TTC549 (cell line): ENCODE measurements around the gene VGF.
"Not testable (repeated sequence)": the region's sequence is repeated elsewhere in the genome, so short reads cannot be mapped to it uniquely, and the experiment has no call there.

ENCODE experiments used
- FAIRE-seq: peaks from 2 replicates; lab custom pipeline; 2012; peaks lifted over from hg19 to GRCh38; lab: Jason Lieb, UNC

The VGF gene

GRCh38 chr7:101165075-101165957 lies at the start of gene VGF:
Gene VGF, minus strand, starts transcription at chr7:101165569. Its CDS starts 726 bp downstream, at chr7:101164843.
- FAIRE-seq: peak; percentile 41

GRCh38 chr7:101212014-101212413 lies 46.6 kb upstream of the VGF start:
- FAIRE-seq: no peak

- FAIRE-seq: no peak
These were observed 46.1 kb upstream of the VGF start for GRCh38 chr7:101211501-101211900.

- no peak for FAIRE-seq
These were observed 44.8 kb upstream of the VGF start for GRCh38 chr7:101210143-101210542.

- FAIRE-seq: no peak
These were observed 43.4 kb upstream of the VGF start for GRCh38 chr7:101208794-101209193.

- FAIRE-seq: no peak
These were observed 42.1 kb upstream of the VGF start for GRCh38 chr7:101207459-101207858.

GRCh38 chr7:101206665-101207042 lies 41.3 kb upstream of the VGF start:
- FAIRE-seq: no peak

GRCh38 chr7:101205901-101206664 lies 40.7 kb upstream of the VGF start:
- no peak for FAIRE-seq

- not testable (repeated sequence) for FAIRE-seq
These were observed 38.7 kb upstream of the VGF start for GRCh38 chr7:101203740-101204738.

- no peak for FAIRE-seq
These were observed 37.2 kb upstream of the VGF start for GRCh38 chr7:101202603-101202918.

GRCh38 chr7:101201695-101202602 lies 36.6 kb upstream of the VGF start:
- no peak for FAIRE-seq

- FAIRE-seq: no peak
These were observed 35.7 kb upstream of the VGF start, which contains the start of gene MOGAT3 for GRCh38 chr7:101200862-101201599. Gene MOGAT3, minus strand, starts transcription at chr7:101201036. Its CDS starts 182 bp downstream, at chr7:101200854.

GRCh38 chr7:101200504-101200861 lies 35.1 kb upstream of the VGF start:
- no peak for FAIRE-seq

- not testable (repeated sequence) for FAIRE-seq
These were observed 34.2 kb upstream of the VGF start for GRCh38 chr7:101199522-101199921.

- no peak for FAIRE-seq
These were observed 33.1 kb upstream of the VGF start for GRCh38 chr7:101198476-101198875.

- no peak for FAIRE-seq
These were observed 32.6 kb upstream of the VGF start for GRCh38 chr7:101197991-101198390.

GRCh38 chr7:101195884-101196283 lies 30.5 kb upstream of the VGF start:
- FAIRE-seq: no peak

- no peak for FAIRE-seq
These were observed 23.7 kb upstream of the VGF start for GRCh38 chr7:101189109-101189508.

- FAIRE-seq: no peak
These were observed 21.6 kb upstream of the VGF start for GRCh38 chr7:101186844-101187428.

GRCh38 chr7:101186194-101186593 lies 20.8 kb upstream of the VGF start:
- no peak for FAIRE-seq
